ENCODE results near the gene CNPPD1.
A peak's percentile ranks its signal among the peaks of the same experiment; 100 is the strongest.

The CNPPD1 gene

GRCh38 chr2:219160186-219161017 is 16.3 kb downstream of the CNPPD1 start, which contains the start of gene NHEJ1:
NHEJ1 (minus strand) TSS chr2:219160815; CDS start chr2:219158362, 2,453 bp downstream.
- peak; percentile 88 for DNase-seq (ENCODE audit: low read depth)

- DNase-seq (ENCODE audit: low read depth): no peak
These were observed 16.9 kb downstream of the CNPPD1 start for GRCh38 chr2:219159771-219160185.

- DNase-seq (ENCODE audit: low read depth): no peak
These were observed 18.1 kb downstream of the CNPPD1 start for GRCh38 chr2:219158586-219158985.

- DNase-seq (ENCODE audit: low read depth): no peak
These were observed 18.7 kb downstream of the CNPPD1 start for GRCh38 chr2:219158025-219158424.

- DNase-seq (ENCODE audit: low read depth): no peak
These were observed 19.3 kb downstream of the CNPPD1 start for GRCh38 chr2:219157396-219157795.

- DNase-seq (ENCODE audit: low read depth): no peak
These were observed 21.6 kb downstream of the CNPPD1 start for GRCh38 chr2:219155054-219155644.

- DNase-seq (ENCODE audit: low read depth): no peak
These were observed 27.1 kb downstream of the CNPPD1 start for GRCh38 chr2:219149667-219150066.

- no peak for DNase-seq (ENCODE audit: low read depth)
These were observed 34.4 kb downstream of the CNPPD1 start for GRCh38 chr2:219142329-219142728.

GRCh38 chr2:219140722-219141121 is 36.0 kb downstream of the CNPPD1 start:
- DNase-seq (ENCODE audit: low read depth): no peak

GRCh38 chr2:219133976-219134375 is 42.7 kb downstream of the CNPPD1 start:
- DNase-seq (ENCODE audit: low read depth): no peak

GRCh38 chr2:219131744-219132143 is 45.0 kb downstream of the CNPPD1 start:
- no peak for DNase-seq (ENCODE audit: low read depth)

- DNase-seq (ENCODE audit: low read depth): no peak
These were observed 45.4 kb downstream of the CNPPD1 start for GRCh38 chr2:219131327-219131726.

- no peak for DNase-seq (ENCODE audit: low read depth)
These were observed 47.1 kb downstream of the CNPPD1 start for GRCh38 chr2:219129589-219129988.

GRCh38 chr2:219128396-219128795 is 48.3 kb downstream of the CNPPD1 start:
- DNase-seq (ENCODE audit: low read depth): no peak

- no peak for DNase-seq (ENCODE audit: low read depth)
These were observed 49.6 kb downstream of the CNPPD1 start for GRCh38 chr2:219127037-219127635.

- DNase-seq (ENCODE audit: low read depth): no peak
These were observed 50.2 kb downstream of the CNPPD1 start for GRCh38 chr2:219126555-219126954.

GRCh38 chr2:219125886-219126270 is 50.8 kb downstream of the CNPPD1 start:
- DNase-seq (ENCODE audit: low read depth): no peak

- DNase-seq (ENCODE audit: low read depth): no peak
These were observed 51.4 kb downstream of the CNPPD1 start for GRCh38 chr2:219125225-219125885.

- no peak for DNase-seq (ENCODE audit: low read depth)
These were observed 52.2 kb downstream of the CNPPD1 start for GRCh38 chr2:219124381-219125110.

- DNase-seq (ENCODE audit: low read depth): no peak
These were observed 53.2 kb downstream of the CNPPD1 start for GRCh38 chr2:219123356-219124135.
